CD4-positive, alpha-beta T cell treated with Interleukin-21 for 1 hour (primary cell): ENCODE results near the gene NDUFAF8.
A peak's percentile ranks its signal among the peaks of the same experiment; 100 is the strongest.

ENCODE experiments used
- DNase-seq: peaks from one replicate; pipeline ENCODE4 v3.0.0-alpha.2; 2020

Gene NDUFAF8

GRCh38 chr17:81238815-81239713 lies at the start of gene NDUFAF8, which contains the start of gene TEPSIN:
TSS of gene NDUFAF8 (plus strand) at chr17:81239318. CDS start at chr17:81239364, 46 bp downstream.
TSS of gene TEPSIN (minus strand) at chr17:81239055. CDS start at chr17:81239033, 22 bp downstream.
- DNase-seq: peak; percentile 98

GRCh38 chr17:81189670-81190530 lies 49.2 kb upstream of the NDUFAF8 start:
- no peak for DNase-seq

DNA sequence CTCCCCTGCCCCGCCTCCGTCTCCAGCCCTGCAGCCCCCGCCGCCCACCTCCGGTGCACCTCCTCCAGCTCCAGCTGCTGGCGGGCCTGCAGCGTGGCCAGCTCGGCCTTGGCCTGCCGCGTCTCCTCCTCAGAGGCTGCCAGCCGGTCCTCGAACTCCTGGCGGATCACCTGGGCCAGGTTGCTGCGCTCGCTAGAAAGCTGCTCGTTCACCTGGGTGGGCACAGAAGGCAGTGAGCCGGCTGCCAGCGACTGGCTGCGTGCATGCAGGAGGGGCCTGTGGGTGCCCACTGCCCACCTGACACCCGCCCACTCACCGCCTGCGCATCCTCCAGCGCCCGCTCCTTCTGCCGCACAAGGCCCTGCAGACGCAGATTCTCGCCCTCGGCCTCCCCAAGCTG lies 48.5 kb upstream of the NDUFAF8 start:
- no peak for DNase-seq

DNA sequence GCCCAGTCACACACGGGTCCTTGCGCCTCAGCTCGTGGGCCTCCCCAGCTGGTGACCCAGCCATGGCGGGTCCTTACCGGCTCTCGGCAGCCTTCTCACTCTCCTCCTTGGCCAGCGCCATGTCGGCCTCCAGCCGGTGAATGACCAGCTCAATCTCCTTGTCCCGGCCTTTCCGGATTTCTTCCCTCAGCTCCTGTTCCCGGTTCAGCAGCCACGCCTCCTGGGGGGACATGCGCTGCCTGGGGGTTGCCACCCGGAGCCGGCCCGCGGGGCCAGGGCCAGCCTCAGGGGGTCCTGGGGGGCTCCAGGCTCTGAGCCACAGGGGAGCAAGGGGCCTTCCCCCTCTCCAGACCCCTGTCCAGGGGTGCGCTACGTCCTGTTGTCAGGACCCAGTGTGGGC lies 48.0 kb upstream of the NDUFAF8 start:
- no peak for DNase-seq

GRCh38 chr17:81191646-81192045 lies 47.5 kb upstream of the NDUFAF8 start:
- DNase-seq: no peak

- no peak for DNase-seq
These were observed 46.6 kb upstream of the NDUFAF8 start for GRCh38 chr17:81192386-81193050.

DNA sequence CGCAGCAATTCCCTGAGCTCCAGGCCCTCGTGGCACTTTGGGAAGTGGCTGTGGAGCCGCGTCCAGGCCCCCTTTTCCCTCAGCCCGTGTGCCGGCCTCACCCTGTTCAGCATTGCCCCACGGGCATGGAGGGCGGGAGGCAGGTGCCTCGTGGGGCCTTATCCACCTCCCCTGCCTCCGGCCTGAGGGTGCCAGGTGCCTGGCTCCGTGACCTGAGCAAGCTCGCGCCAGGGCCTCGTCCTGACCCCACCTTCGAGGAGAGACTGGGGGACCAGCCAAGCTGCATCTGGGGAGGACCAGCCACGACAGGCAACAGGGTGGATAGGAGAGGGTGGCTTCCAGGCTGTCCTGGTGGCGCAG lies 46.1 kb upstream of the NDUFAF8 start:
- no peak for DNase-seq

GRCh38 chr17:81193470-81194224 lies 45.5 kb upstream of the NDUFAF8 start:
- no peak for DNase-seq

- DNase-seq: no peak
These were observed 44.8 kb upstream of the NDUFAF8 start for GRCh38 chr17:81194225-81194760.

- DNase-seq: no peak
These were observed 43.9 kb upstream of the NDUFAF8 start for GRCh38 chr17:81194941-81195901.

- no peak for DNase-seq
These were observed 43.1 kb upstream of the NDUFAF8 start for GRCh38 chr17:81195941-81196495.

GRCh38 chr17:81196505-81197408 lies 42.4 kb upstream of the NDUFAF8 start:
- DNase-seq: no peak

- DNase-seq: no peak
These were observed 41.7 kb upstream of the NDUFAF8 start for GRCh38 chr17:81197409-81197795.

- no peak for DNase-seq
These were observed 41.2 kb upstream of the NDUFAF8 start for GRCh38 chr17:81197831-81198490.

DNA sequence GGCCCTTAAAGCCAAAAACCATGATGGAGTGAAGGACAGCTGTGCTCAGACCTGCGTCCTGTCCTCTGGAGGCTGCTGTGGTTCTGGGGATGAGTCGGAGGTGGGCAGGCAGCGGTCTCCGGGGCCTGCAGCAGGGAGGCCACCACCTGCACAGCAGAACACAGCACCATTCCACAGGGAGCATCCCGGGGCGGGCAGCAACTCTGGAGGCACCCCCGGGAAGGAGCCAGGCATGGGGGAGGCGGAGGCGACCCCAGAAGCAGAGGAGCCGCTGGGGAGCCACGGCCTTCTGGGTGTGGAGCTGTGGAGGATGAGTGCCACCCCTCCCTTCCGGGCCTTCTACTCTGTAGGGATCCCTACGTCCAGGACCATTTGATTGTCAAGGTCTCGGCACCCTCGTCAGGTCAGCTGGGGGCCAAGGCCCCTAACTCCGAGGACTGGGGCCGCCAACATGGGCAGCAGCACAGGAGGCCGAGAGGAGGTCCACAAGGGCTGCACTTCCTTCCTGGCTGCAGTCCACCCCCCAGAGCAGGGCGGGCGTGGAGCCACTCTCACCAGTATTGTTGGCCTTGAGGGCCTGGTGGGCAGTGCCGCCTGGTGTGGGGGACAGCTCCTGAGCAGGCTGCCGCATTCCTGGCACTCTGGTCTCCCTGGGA lies 40.2 kb upstream of the NDUFAF8 start:
- DNase-seq: no peak

DNA sequence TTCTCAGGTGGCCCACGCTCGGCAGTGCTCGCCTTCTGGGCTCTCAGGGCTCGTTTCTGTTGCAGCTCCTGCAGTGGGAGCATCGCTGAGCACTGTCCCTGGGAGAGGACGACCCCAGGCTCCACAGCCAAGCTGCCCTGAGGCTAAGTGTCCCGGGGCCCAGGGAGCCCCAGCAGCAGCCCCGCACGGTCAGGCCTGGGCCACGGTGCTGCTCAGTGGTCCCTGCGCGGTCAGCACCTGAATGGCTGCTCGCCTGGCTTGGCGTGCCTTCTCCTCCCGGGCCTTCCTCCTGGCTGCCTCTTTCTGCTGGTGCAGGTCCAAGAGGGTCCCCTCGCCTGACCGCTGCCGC lies 39.7 kb upstream of the NDUFAF8 start:
- DNase-seq: no peak

GRCh38 chr17:81200201-81200600 lies 38.9 kb upstream of the NDUFAF8 start:
- DNase-seq: no peak
